ENCODE measurements around the gene ANKRD6. TPM values are rescaled to one million over a fixed set of nuclear protein-coding genes. Genes with fewer than 3 reads are reported as not detected.

The ANKRD6 gene
- total and polyA plus RNA-seq, 2 donors (not counting 1 experiment from before 2014, with no cell fraction given), result 3.8 to 10.5 TPM

GRCh38 chr6:89596056-89596455 lies 163.1 kb downstream of the ANKRD6 start:
- no peak overlapping the region for H3K9ac ChIP-seq (ENCODE audit: low read length)
- H3K79me2 ChIP-seq (ENCODE audit: control insufficient read depth, insufficient read depth, low read length), result no peaks in the 10 kb centered on the region
- no peak overlapping the region for H3K4me3 ChIP-seq (ENCODE audit: control extremely low read depth in 1 of 5, extremely low read depth in 1 of 5, insufficient read depth in 1 of 5, low read depth in 2 of 5, low read length in 4 of 5)
- DNase-seq, result peak; percentile 77
- H3K36me3 ChIP-seq (replicated peaks in 1 of 2; ENCODE audit: control extremely low read depth in 1 of 2, control insufficient read depth in 1 of 2, extremely low read depth in 1 of 2, insufficient read depth in 2 of 2, low read length in 1 of 2), result no peaks in the 10 kb centered on the region
- peak overlapping the region; percentile 54 for H3K4me2 ChIP-seq (replicated peaks; ENCODE audit: low read depth, low read length, poor library complexity, severe bottlenecking)
- peaks cover 30% of the 10 kb centered on the region for H3K4me1 Mint-ChIP-seq
- TF ChIP-seq EZH2 (IDR thresholded peaks at IDR 0.05; ENCODE audit: borderline replicate concordance, insufficient read depth, low read depth, low read length, poor library complexity, severe bottlenecking), result no peak
- TF ChIP-seq, protein P1, sequence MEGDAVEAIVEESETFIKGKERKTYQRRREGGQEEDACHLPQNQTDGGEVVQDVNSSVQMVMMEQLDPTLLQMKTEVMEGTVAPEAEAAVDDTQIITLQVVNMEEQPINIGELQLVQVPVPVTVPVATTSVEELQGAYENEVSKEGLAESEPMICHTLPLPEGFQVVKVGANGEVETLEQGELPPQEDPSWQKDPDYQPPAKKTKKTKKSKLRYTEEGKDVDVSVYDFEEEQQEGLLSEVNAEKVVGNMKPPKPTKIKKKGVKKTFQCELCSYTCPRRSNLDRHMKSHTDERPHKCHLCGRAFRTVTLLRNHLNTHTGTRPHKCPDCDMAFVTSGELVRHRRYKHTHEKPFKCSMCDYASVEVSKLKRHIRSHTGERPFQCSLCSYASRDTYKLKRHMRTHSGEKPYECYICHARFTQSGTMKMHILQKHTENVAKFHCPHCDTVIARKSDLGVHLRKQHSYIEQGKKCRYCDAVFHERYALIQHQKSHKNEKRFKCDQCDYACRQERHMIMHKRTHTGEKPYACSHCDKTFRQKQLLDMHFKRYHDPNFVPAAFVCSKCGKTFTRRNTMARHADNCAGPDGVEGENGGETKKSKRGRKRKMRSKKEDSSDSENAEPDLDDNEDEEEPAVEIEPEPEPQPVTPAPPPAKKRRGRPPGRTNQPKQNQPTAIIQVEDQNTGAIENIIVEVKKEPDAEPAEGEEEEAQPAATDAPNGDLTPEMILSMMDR (IDR thresholded peaks at IDR 0.05), result no peak
- ATAC-seq (ENCODE audit: low read depth), result peak; percentile 90
- peak overlapping the region; percentile 17 for H3K4me3 Mint-ChIP-seq
- H3K27ac ChIP-seq (ENCODE audit: low read length in 2 of 2), result peak overlapping the region; percentile 56 to 92
- H3K27me3 Mint-ChIP-seq, result no peaks in the 10 kb centered on the region
- ChIA-PET CTCF (interaction anchor here (1.4 kb wide), 1 partner anchor 14 kb away, joined by 3 read pairs; no protein-coding TSS in a partner anchor), POLR2A (no interaction called here)
- peaks cover 0 to 4% (median 0%) of the 10 kb centered on the region in 3 donors for H3K9me3 ChIP-seq (ENCODE audit: control extremely low read depth in 1 of 3, control insufficient read depth in 2 of 3, insufficient read depth in 1 of 3, low read length in 2 of 3)
- H3K4me1 ChIP-seq (ENCODE audit: control insufficient read depth in 2 of 2, insufficient read depth in 2 of 2, low read length in 2 of 2), result peaks cover 30% of the 10 kb centered on the region in 2 donors
- H2AFZ ChIP-seq (ENCODE audit: insufficient read depth, low read depth, low read length, poor library complexity, severe bottlenecking), result peak overlapping the region; percentile 64
- H3K9me3 Mint-ChIP-seq (ENCODE audit: insufficient read depth), result peaks cover 5% of the 10 kb centered on the region
- no CpG with 5 or more reads among the region's 2 CpGs for WGBS (ENCODE audit: insufficient coverage)
- intact Hi-C loops (cut with micrococcal nuclease), result loop anchor here (1.0 kb wide), 1 partner anchor 42 kb away; the partner anchor contains the start of gene LYRM2
- H3K27me3 ChIP-seq (replicated peaks in 1 of 4; ENCODE audit: control extremely low read depth in 1 of 4, control insufficient read depth in 3 of 4, insufficient read depth in 4 of 4, low read length in 3 of 4), result no peaks in the 10 kb centered on the region
- H3K27ac Mint-ChIP-seq, result peak overlapping the region; percentile 84
- no peaks in the 10 kb centered on the region for H4K20me1 ChIP-seq (ENCODE audit: control insufficient read depth, insufficient read depth, low read length, poor library complexity, severe bottlenecking)

DNA sequence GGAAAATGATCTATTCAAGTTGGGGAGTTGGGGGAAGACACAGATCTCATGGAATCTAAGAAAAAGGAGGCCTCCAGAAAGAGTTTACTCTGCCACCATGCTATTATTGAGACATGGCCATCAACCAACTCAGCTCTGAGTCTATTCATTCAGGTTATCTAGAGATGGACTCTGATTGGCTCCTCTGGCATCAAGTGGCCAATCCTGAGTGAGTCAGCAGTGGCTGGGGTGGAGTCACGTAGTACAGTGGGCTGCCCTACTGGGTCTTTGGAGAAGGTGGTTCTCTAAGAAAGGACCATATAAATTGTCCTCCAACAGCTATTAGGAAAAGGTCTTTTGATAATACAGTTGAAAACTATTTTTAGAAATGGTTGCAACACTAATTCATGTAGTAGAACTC lies 163.5 kb downstream of the ANKRD6 start:
- peak overlapping the region; percentile 54 for H3K4me2 ChIP-seq (replicated peaks; ENCODE audit: low read depth, low read length, poor library complexity, severe bottlenecking)
- POLR2A ChIA-PET, result no interaction called here

More for the DNA sequence above, 163.5 kb downstream of the ANKRD6 start:
- Histone ChIP-seq H4K20me1 (ENCODE audit: control insufficient read depth, insufficient read depth, low read length, poor library complexity, severe bottlenecking) (no peaks in the 10 kb centered on the region), H3K4me3 (ENCODE audit: control extremely low read depth in 1 of 5, extremely low read depth in 1 of 5, insufficient read depth in 1 of 5, low read depth in 2 of 5, low read length in 4 of 5) (peak overlapping the region in 1 of 5 experiments; percentile 6), H3K79me2 (ENCODE audit: control insufficient read depth, insufficient read depth, low read length) (no peaks in the 10 kb centered on the region), H2AFZ (ENCODE audit: insufficient read depth, low read depth, low read length, poor library complexity, severe bottlenecking) (peak overlapping the region; percentile 64), H3K4me1 (ENCODE audit: control insufficient read depth in 2 of 2, insufficient read depth in 2 of 2, low read length in 2 of 2) (peaks cover 30% of the 10 kb centered on the region in 2 donors), H3K36me3 (replicated peaks in 1 of 2; ENCODE audit: control extremely low read depth in 1 of 2, control insufficient read depth in 1 of 2, extremely low read depth in 1 of 2, insufficient read depth in 2 of 2, low read length in 1 of 2) (no peaks in the 10 kb centered on the region), H3K27me3 (replicated peaks in 1 of 4; ENCODE audit: control extremely low read depth in 1 of 4, control insufficient read depth in 3 of 4, insufficient read depth in 4 of 4, low read length in 3 of 4) (no peaks in the 10 kb centered on the region), H3K27ac (ENCODE audit: low read length in 2 of 2) (peak overlapping the region; percentile 56 to 92), H3K9me3 (ENCODE audit: control extremely low read depth in 1 of 3, control insufficient read depth in 2 of 3, insufficient read depth in 1 of 3, low read length in 2 of 3) (peaks cover 0 to 4% (median 0%) of the 10 kb centered on the region in 3 donors), H3K9ac (ENCODE audit: low read length) (no peak overlapping the region)
- CTCF ChIA-PET, result interaction anchor here (0.8 to 1.4 kb wide), 2 partner anchors 13 to 615 kb away, joined by 3 to 4 read pairs; no protein-coding TSS in a partner anchor
- no peak for ATAC-seq (ENCODE audit: low read depth)
- H3K4me1 Mint-ChIP-seq, result peaks cover 30% of the 10 kb centered on the region
- no peaks in the 10 kb centered on the region for H3K27me3 Mint-ChIP-seq
- H3K9me3 Mint-ChIP-seq (ENCODE audit: insufficient read depth), result peaks cover 5% of the 10 kb centered on the region
- peak overlapping the region; percentile 84 for H3K27ac Mint-ChIP-seq
- intact Hi-C loops (cut with micrococcal nuclease), result loop anchor here (1.0 kb wide), 1 partner anchor 42 kb away; the partner anchor contains the start of gene LYRM2
- WGBS (ENCODE audit: insufficient coverage), result no CpG with 5 or more reads among the region's 1 CpG
- H3K4me3 Mint-ChIP-seq, result peak overlapping the region; percentile 17
- DNase-seq, result no peak
- TF ChIP-seq, protein P1 (IDR thresholded peaks at IDR 0.05), result no peak
- no peak for TF ChIP-seq EZH2 (IDR thresholded peaks at IDR 0.05; ENCODE audit: borderline replicate concordance, insufficient read depth, low read depth, low read length, poor library complexity, severe bottlenecking)

All from B cell (primary cell).